ENCODE data around the gene CAMTA2. TPM values are rescaled to one million over a fixed set of nuclear protein-coding genes. Genes with fewer than 3 reads are reported as not detected.
"Not testable (repeated sequence)": the region's sequence is repeated elsewhere in the genome, so short reads cannot be mapped to it uniquely, and the experiment has no call there.

CAMTA2 gene
- total RNA-seq, 1 donor from 2014 or later, result 12.5 TPM

GRCh38 chr17:4928881-4929280 lies 58.6 kb downstream of the CAMTA2 start:
- no peaks in the 10 kb centered on the region for H3K9me3 Mint-ChIP-seq
- H3K27me3 Mint-ChIP-seq (ENCODE audit: low read depth), result no peaks in the 10 kb centered on the region
- H3K36me3 Mint-ChIP-seq (ENCODE audit: low read depth), result peaks cover 4% of the 10 kb centered on the region
- no peak for TF ChIP-seq CTCF (conservative IDR thresholded peaks at IDR 0.05)
- no peaks in the 10 kb centered on the region for H3K4me1 Mint-ChIP-seq
- H3K4me3 Mint-ChIP-seq, result no peak overlapping the region
- H3K27ac Mint-ChIP-seq (ENCODE audit: unreplicated experiment), result no peak overlapping the region
- no peak for DNase-seq (ENCODE audit: low read depth, low spot score)

- not testable (repeated sequence) for H3K27ac Mint-ChIP-seq (ENCODE audit: unreplicated experiment); H3K36me3 Mint-ChIP-seq (ENCODE audit: low read depth)
Measured at GRCh38 chr17:4926577-4927335, 60.7 kb downstream of the CAMTA2 start.

GRCh38 chr17:4921320-4921719 lies 66.2 kb downstream of the CAMTA2 start:
- Mint-ChIP-seq H3K4me3 (no peak overlapping the region), H3K27ac (ENCODE audit: unreplicated experiment) (no peak overlapping the region), H3K4me1 (no peaks in the 10 kb centered on the region), H3K36me3 (ENCODE audit: low read depth) (no peaks in the 10 kb centered on the region), H3K27me3 (ENCODE audit: low read depth) (peaks cover 3% of the 10 kb centered on the region), H3K9me3 (no peaks in the 10 kb centered on the region)
- TF ChIP-seq CTCF (conservative IDR thresholded peaks at IDR 0.05), result no peak
- DNase-seq (ENCODE audit: low read depth, low spot score), result no peak

More at GRCh38 chr17:4926577-4927335, 60.7 kb downstream of the CAMTA2 start:
- not testable (repeated sequence) for DNase-seq (ENCODE audit: low read depth, low spot score); H3K4me3 Mint-ChIP-seq; H3K9me3 Mint-ChIP-seq; H3K4me1 Mint-ChIP-seq; H3K27me3 Mint-ChIP-seq (ENCODE audit: low read depth)

GRCh38 chr17:4920351-4921048 lies 67.0 kb downstream of the CAMTA2 start:
- Mint-ChIP-seq H3K36me3 (ENCODE audit: low read depth) (no peaks in the 10 kb centered on the region), H3K27ac (ENCODE audit: unreplicated experiment) (no peak overlapping the region), H3K4me3 (no peak overlapping the region), H3K27me3 (ENCODE audit: low read depth) (peaks cover 3% of the 10 kb centered on the region), H3K4me1 (no peaks in the 10 kb centered on the region), H3K9me3 (no peaks in the 10 kb centered on the region)
- no peak for TF ChIP-seq CTCF (conservative IDR thresholded peaks at IDR 0.05)
- no peak for DNase-seq (ENCODE audit: low read depth, low spot score)

GRCh38 chr17:4919511-4920047 lies 67.9 kb downstream of the CAMTA2 start:
- H3K9me3 Mint-ChIP-seq, result no peaks in the 10 kb centered on the region
- TF ChIP-seq CTCF (conservative IDR thresholded peaks at IDR 0.05), result no peak
- no peaks in the 10 kb centered on the region for H3K4me1 Mint-ChIP-seq
- no peaks in the 10 kb centered on the region for H3K36me3 Mint-ChIP-seq (ENCODE audit: low read depth)
- no peak for DNase-seq (ENCODE audit: low read depth, low spot score)
- peaks cover 3% of the 10 kb centered on the region for H3K27me3 Mint-ChIP-seq (ENCODE audit: low read depth)
- H3K4me3 Mint-ChIP-seq, result no peak overlapping the region
- no peak overlapping the region for H3K27ac Mint-ChIP-seq (ENCODE audit: unreplicated experiment)

Small RNAs within 50 kb of the gene (microRNA-seq; reads per million reads assigned to microRNA genes)
- not detected for gene MIR6864
- gene MIR6865, result not detected

Other genes with a start within 250 kb of the CAMTA2 start
- gene ZMYND15, start 247.8 kb downstream of the CAMTA2 start, total RNA-seq, result not detected in 2 replicates
- gene CXCL16, start 247.7 kb downstream of the CAMTA2 start, total RNA-seq, result not detected in 2 replicates
- gene TM4SF5, start 215.8 kb downstream of the CAMTA2 start, total RNA-seq, result not detected in 2 replicates
- gene VMO1, start 201.3 kb downstream of the CAMTA2 start, total RNA-seq, result 1.0 and 1.6 TPM in 2 replicates
- gene GLTPD2, start 198.7 kb downstream of the CAMTA2 start, total RNA-seq, result not detected in 2 replicates
- gene PSMB6, start 191.5 kb downstream of the CAMTA2 start, total RNA-seq, result 174 and 181 TPM in 2 replicates
- 54.8 and 63.9 TPM in 2 replicates for gene PLD2, start 180.5 kb downstream of the CAMTA2 start, total RNA-seq
- 73.0 and 76.6 TPM in 2 replicates for gene MINK1, start 154.3 kb downstream of the CAMTA2 start, total RNA-seq
- 1.7 and 1.8 TPM in 2 replicates for gene C17orf107, start 88.1 kb downstream of the CAMTA2 start, total RNA-seq
- 0.21 TPM in 1 of 2 replicates, not detected in the other for gene CHRNE, start 84.6 kb downstream of the CAMTA2 start, total RNA-seq
- gene GP1BA, start 55.4 kb downstream of the CAMTA2 start, total RNA-seq, result not detected in 2 replicates
- 67.7 and 68.3 TPM in 2 replicates for gene SLC25A11, start 47.6 kb downstream of the CAMTA2 start, total RNA-seq
- 90.4 and 93.2 TPM in 2 replicates for gene RNF167, start 47.4 kb downstream of the CAMTA2 start, total RNA-seq
- gene PFN1, start 39.1 kb downstream of the CAMTA2 start, total RNA-seq, result 626 and 630 TPM in 2 replicates
- gene ENO3, start 36.6 kb downstream of the CAMTA2 start, total RNA-seq, result 9.1 and 10.6 TPM in 2 replicates
- gene SPAG7, start 19.9 kb downstream of the CAMTA2 start, total RNA-seq, result 76.9 and 78.9 TPM in 2 replicates
- 0.43 and 0.86 TPM in 2 replicates for gene INCA1, start 9.8 kb upstream of the CAMTA2 start, total RNA-seq
- gene KIF1C, start 10.3 kb upstream of the CAMTA2 start, total RNA-seq, result 61.7 and 68.4 TPM in 2 replicates
- gene SLC52A1, start 47.8 kb upstream of the CAMTA2 start, total RNA-seq, result not detected in 2 replicates
- gene ZFP3, start 90.8 kb upstream of the CAMTA2 start, total RNA-seq, result 0.11 and 0.12 TPM in 2 replicates
- 41.9 and 43.9 TPM in 2 replicates for gene ZNF232, start 124.2 kb upstream of the CAMTA2 start, total RNA-seq
- 0.26 and 0.30 TPM in 2 replicates for gene USP6, start 128.4 kb upstream of the CAMTA2 start, total RNA-seq
- gene ZNF594, start 204.2 kb upstream of the CAMTA2 start, total RNA-seq, result 21.5 and 23.7 TPM in 2 replicates
- gene SCIMP, start 247.2 kb upstream of the CAMTA2 start, total RNA-seq, result not detected in 2 replicates

Data from neural crest cell (in vitro differentiated cells).